AG08395 (cell line): ENCODE data around the gene ERFL.
"Not testable (repeated sequence)": the region's sequence is repeated elsewhere in the genome, so short reads cannot be mapped to it uniquely, and the experiment has no call there.

Experiments used
- DNase-seq: peaks from one replicate; pipeline ENCODE4 v3.0.0; 2012; ENCODE audit warnings: mixed read lengths, low spot score

ERFL gene

DNA sequence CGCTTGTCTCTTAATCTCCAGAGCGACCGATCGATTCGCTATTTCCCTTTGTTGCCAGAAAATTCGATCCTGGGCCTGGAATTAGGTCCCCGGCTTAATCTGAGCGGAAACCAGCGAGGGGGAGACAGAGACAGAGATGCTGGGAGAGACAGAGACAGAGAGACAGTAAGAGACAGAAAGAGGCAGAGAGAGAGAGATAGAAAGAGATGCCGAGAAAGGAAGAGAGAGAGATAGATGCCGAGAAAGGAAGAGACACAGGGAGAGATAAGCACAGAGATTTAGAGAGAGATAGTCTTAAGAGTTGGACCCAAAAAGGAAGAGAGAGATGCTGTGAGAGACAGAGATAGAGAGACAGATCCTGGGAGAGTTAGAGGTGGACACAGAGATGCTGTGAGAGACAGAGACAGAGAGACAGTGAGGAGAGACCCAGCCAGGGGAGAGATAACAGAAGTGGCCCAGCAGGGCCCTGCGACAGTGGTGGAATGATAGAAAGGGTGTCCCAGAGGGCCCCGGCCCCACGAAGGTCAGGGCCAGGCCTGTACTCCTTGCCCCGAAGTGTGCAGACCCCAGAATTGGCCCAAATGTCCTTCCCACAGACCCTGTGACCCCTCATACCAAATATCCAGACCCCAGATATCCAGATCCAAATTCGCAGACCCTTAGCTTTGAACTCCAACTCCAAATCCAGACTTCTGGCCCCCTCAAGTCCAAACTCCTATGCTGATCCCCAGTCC lies 1.3 kb downstream of the ERFL start:
- no peak for DNase-seq

DNA sequence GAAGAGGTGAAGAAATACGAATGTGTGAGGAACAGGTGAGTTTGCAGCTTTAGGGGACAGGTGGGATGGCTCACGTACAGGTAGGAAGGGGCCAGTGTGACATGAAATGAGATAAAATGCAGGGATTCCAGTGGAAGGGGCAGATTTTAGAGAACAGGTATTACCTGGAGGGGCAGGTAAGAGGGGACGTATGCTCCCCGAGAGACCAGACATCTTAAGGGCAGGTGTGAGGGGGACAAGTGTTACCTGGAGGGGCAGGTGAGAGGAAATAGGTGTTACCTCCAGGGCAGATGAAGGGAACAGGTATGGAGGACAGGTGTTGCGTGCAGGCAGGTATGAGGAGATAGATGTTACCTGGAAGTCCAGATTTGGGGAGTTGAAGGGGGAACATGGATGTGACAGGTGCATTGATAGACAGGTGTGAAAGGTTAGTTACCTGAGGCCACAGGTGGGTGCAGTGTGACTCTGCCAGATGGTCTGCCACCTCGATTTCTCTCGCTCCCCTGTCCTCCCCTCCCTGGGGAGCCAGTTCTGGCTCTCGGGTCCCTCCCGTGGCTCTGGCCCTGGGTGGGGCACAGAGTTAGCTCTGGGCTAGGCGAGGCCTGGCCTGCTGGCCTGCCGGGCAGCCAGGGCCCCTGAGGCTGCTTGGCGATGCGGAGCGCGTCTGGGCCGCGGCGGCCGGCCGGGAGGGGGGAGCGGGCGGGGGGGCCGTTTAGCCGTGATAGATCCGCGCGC lies 2.1 kb downstream of the ERFL start:
- no peak for DNase-seq

- no peak for DNase-seq
Observed at GRCh38 chr19:41925208-41926003, 2.8 kb downstream of the ERFL start.

DNA sequence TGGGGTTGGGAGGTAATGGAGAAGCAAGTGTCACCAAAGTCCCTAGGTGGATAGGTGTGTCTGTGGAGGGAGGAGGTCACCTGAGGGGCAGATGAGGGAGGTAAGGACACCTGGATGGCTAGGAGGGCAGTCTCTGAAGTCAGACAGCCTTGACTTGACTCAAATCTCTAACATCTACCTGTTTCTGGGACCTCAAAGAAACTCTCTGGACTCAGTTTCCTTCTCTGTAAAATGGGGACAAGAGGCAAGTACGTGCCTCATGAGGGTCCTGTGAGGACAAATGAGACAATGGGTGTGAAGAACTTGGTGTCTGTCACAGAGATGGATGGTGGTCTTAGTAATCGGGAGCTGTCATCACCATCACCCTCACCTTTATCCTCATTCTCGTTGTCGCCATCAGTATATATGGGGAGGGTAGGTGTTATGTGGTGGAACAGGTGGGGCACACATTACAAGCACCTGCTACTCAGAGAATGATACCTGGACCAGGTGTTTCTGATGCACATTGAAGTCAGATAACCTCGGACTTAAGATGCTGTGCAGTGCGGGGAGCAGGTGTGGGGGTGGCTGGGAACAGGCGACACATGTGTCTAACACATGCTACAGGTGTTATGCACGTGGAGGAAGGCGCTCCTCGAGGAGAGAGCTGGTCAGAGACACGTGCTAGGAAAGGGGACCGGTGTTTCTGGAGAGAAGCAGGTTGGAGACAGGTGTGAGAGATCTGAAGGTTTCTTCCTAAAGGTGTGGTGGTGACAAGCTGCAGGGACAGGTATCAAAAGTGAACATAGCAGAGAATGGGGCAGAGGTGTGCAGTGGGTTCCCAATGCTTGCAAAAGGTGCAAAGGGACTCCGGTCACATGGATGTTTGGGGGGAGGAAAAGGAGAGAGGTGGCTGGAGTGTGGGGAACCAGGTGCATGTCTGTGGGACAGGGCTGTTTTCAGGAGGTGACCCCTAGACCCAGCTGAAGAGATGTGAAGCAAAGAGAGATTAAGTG lies 3.8 kb downstream of the ERFL start:
- no peak for DNase-seq

- no peak for DNase-seq
Observed at GRCh38 chr19:41923045-41923788, 5.0 kb downstream of the ERFL start.

DNA sequence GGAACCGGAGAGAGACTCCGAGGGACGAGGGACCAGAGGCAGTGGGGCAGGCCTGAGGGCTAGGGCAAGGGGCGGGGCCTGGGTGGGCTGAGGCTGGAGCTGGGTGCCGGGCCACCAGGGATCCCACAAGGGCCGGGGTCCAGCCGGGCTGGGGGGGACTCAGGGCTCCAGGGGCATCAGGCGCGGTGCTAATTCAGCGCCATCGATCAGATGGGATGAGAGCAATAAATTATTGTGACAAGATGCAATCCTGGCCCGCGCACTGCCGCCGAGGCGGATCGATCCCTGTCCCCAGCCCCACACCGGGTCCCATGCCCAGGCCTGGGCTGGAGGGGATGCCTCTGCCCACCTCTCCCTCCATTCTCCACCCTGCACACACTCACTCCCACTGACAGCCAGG lies 5.7 kb downstream of the ERFL start:
- no peak for DNase-seq

DNA sequence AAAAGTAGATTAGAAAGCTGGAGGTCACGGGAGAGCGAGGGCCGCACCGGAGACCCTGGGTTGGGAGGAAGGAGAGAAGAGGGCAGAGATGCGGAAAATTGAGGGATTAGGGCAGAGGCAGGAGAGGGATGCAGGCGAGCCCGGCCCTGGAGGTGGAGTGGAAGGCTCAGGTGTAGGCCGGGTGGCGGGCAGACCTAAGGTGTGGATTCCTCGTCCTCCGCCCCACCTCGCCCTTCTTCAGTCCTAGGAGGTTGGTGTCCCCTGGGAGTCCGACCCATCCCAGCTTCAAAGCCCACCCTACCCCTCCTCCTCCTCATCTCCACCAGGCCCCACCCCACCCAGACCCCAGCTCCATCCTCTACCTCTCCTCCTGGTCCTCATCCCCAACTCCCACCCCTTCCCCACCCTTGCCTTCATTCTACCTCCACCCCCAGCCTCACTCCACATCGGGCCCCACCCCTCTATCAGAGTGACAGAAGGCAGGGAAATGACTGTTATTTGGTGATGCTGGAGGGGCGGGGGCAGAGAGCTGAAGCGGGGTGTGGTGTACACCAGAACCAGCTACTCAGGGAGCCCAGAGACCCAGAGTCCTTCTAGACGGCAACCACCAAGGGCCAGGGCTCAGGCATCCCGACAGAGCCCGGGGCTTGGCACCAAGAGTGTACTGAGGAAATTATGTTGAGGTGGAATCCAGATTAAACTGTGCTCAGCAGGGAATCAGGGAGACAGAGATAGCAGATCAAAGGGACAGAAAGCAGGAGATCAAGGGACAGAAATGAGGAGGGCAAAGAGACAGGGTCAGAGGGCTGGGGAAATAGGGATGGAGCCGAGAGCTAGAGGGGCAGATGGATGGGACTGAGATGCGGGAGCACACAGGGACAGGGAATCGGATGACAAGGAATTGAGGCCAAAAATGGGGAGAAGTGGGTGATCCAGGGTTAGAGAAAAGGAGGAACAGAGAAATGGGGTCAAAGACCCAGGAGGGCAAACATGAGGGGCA lies 6.4 kb downstream of the ERFL start:
- DNase-seq: no peak

- DNase-seq: no peak
Observed at GRCh38 chr19:41920882-41921576, 7.2 kb downstream of the ERFL start.

DNA sequence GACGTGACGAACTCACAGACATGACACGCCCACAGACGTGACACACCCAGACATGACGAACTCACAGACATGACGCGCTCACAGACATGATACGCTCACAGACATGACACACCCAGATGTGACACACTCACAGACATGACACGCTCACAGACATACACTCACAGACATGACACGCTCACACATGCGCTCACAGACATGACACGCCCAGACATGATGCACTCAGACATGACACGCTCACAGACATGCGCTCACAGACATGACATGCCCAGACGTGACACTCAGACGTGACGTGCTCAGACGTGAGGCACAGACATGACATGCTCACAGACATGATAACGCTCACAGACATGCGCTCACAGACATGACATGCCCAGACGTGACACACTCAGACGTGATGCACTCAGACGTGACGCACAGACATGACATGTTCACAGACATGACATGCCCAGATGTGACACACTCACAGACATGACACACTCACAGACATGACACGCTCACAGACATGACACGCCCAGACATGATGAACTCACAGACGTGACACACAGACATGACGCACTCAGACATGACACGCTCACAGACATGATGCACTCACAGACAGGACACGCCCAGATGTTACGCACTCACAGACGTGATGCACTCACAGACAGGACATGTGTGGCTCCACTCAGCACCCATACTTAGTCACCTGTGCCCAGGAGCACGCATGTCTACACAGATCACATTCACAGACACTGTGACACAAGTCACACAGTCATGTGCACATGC lies 8.1 kb downstream of the ERFL start:
- DNase-seq: no peak

GRCh38 chr19:41918653-41919244 lies 9.5 kb downstream of the ERFL start:
- no peak for DNase-seq

DNA sequence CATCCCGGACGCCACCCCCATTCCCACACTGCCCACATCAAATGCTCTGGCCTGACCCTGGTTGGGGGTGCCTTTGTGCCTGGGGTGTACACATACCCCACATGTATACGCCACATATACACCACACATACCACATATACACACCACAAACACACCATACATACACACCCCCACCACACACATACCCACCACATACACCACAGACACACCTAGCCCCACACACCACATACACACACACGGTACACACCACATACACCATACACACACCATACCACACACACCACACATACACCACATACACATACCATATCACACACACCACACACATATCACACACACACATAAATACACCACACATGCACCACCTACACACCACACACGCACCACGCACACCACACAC lies 10.2 kb downstream of the ERFL start:
- DNase-seq: no peak

DNA sequence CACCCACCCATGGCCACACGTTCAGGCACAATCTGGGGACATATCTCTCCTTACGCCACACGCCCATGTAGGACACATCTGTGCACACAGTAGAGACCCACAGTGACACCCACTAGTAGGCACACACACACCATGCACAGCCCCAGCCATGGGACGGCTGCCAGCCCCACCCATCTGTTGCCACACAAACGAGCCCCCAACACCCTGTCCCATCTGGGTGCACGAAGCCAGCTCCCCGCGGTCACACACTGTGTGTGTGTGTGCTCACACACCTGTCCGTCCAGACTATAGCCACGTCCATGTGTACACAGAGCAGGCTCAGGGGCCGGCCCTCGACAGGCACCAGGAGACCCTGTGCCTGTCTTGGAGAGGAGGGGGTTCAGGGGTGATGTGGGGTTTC lies 10.6 kb downstream of the ERFL start:
- DNase-seq: no peak

DNA sequence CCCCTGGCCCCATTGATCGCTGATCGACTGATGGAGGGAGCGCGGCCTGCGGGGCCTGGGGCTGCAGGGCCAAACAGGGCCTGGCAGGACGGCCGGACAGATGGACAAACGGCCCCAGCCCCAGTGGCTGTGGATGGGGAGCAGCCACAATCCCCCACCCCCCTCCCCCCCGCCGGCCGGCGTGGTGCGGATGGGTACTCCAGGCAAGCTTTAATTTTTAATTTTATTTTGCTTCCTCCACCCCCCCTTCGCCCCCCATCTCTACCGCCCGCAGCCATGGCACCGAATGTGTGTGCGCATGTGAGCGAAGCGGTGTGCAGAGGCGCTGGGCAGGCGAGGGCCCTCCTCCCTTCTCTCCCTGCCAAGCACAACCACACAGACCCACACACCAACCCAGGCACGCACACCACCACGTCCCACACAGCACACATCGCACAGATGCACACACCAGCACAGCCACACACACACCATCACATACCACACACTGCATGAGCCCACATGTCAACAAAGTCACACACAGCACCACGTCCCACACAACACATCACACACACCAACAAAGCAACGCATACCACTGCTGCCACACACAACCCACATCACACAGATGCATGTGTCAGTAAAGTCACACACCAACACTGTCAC lies 12.4 kb downstream of the ERFL start:
- DNase-seq: no peak

GRCh38 chr19:41915021-41915775 lies 13.1 kb downstream of the ERFL start:
- no peak for DNase-seq

GRCh38 chr19:41914424-41914834 lies 13.8 kb downstream of the ERFL start:
- DNase-seq: not testable (repeated sequence)
